Spleen (tissue), 11 donors: ENCODE results near the gene AHNAK. TPM values are rescaled to one million over a fixed set of nuclear protein-coding genes. Genes with fewer than 3 reads are reported as not detected.

Experiments used
- DNase-seq: peaks from one replicate; pipeline ENCODE4 v3.0.0-alpha.2; 2020
- H3K27ac ChIP-seq, 8 donors: fragments of 200-600 bp; sonication (generic) in 7 of 8; 1 replicate in 4 of 8; 2 replicates in 4 of 8; pipeline versions ENCODE4 v1.5.0 to v1.8.0; 2016 to 2021; ENCODE audit warnings: inconsistent platforms in 4 of 8, mild to moderate bottlenecking in 4 of 8, moderate library complexity in 1 of 8
- H3K27me3 ChIP-seq, 7 donors: fragments of 200-600 bp; sonication (generic) in 6 of 7; replicated peaks in 1 of 7; 1 replicate in 4 of 7; 2 replicates in 3 of 7; pipeline versions ENCODE4 v1.5.0 to v1.8.0; 2016 to 2021; ENCODE audit warnings: inconsistent platforms in 3 of 7, mild to moderate bottlenecking in 1 of 7
- H3K36me3 ChIP-seq, 6 donors: fragments of 200-600 bp; sonication (generic) in 5 of 6; 1 replicate in 4 of 6; 2 replicates in 2 of 6; pipeline versions ENCODE4 v1.5.0 to v1.8.0; 2016 to 2021; ENCODE audit warnings: inconsistent platforms in 2 of 6
- H3K4me1 ChIP-seq, 6 donors: fragments of 200-600 bp; sonication (generic) in 5 of 6; 1 replicate in 3 of 6; 2 replicates in 3 of 6; pipeline versions ENCODE4 v1.5.0 to v1.8.0; 2016 to 2021; ENCODE audit warnings: inconsistent platforms in 3 of 6
- H3K4me3 ChIP-seq, 8 donors: fragments of 200-600 bp; sonication (generic) in 7 of 8; 1 replicate in 4 of 8; 2 replicates in 4 of 8; pipeline versions ENCODE4 v1.5.0 to v1.8.0; 2016 to 2021; ENCODE audit warnings: inconsistent platforms in 4 of 8, mild to moderate bottlenecking in 4 of 8, moderate library complexity in 2 of 8
- H3K9me3 ChIP-seq, 8 donors: fragments of 200-600 bp; sonication (generic) in 7 of 8; 1 replicate in 4 of 8; 2 replicates in 4 of 8; pipeline versions ENCODE4 v1.5.0 to v1.8.0; 2016 to 2021; ENCODE audit warnings: inconsistent platforms in 4 of 8
- POLR2A ChIP-seq, 3 donors: fragments of 450-650 bp; IDR thresholded peaks; one replicate each; pipeline ENCODE4 v1.5.1; 2017; ENCODE audit warnings: antibody characterized with exemption in 3 of 3, mild to moderate bottlenecking in 1 of 3
- POLR2AphosphoS5 ChIP-seq, 3 donors: sonication (generic); formaldehyde crosslinking; IDR thresholded peaks; one replicate each; pipeline ENCODE4 v1.5.1; 2017; ENCODE audit warnings: antibody characterized with exemption in 3 of 3
- WGBS, 5 donors: extraction: QIAGEN DNeasy Blood & Tissue Kit in 3 of 5; methylation state at CpG; one replicate each; pipeline versions ENCODE4 v1.1.5 to v1.1.7; 2013 to 2018; 5-methylcytosine and 5-hydroxymethylcytosine counted together
- intact Hi-C: fragments of 100-400 bp; cut with DNase I; formaldehyde crosslinking; loops from one replicate; pipeline ENCODE4 v1.15.0; 2023; ENCODE audit warnings: low total_unique reads
- polyA plus RNA-seq, 3 donors: library from polyadenylated mRNA; stranded (reverse); fragments of 200-250 nt; gene quantifications; one replicate each; pipeline ENCODE4 v1.2.1, GENCODE V29; 2013
- total RNA-seq, 7 donors: library from RNA; depleted of rRNA in 3 of 7; stranded (reverse); fragments of >200 nt in 3 of 7; fragmentation: NEBNext Ultra II Directional in 4 of 7; extraction: Animal tissue kit (Norgen Biotek cat#: 25700) in 4 of 7; gene quantifications; one replicate each; pipeline versions ENCODE4 v1.1.0 to v1.2.1, GENCODE V29; 2016 to 2021
- TF ChIP-seq, protein P1 (sequence below), 11 experiments: fragments of 200-600 bp in 7 of 11; fragments of 450-650 bp in 4 of 11; sonication (generic) in 4 of 11; IDR thresholded peaks in 8 of 11; conservative IDR thresholded peaks in 3 of 11; 1 replicate in 7 of 11; 2 replicates in 4 of 11; pipeline versions ENCODE4 v1.4.0 to v1.8.0; 2016 to 2021; ENCODE audit warnings: antibody characterized with exemption in 11 of 11, inconsistent platforms in 4 of 11, mild to moderate bottlenecking in 1 of 11
- donor health status: healthy with polysubstance abuse.
- donor health status: DM: no; HTN: no; CAD: no; lungs with moderate emphysema.
- donor health status: DM: no; HTN: no; CAD: no.
- donor health status: Bipolar disorder and iron deficiency.
- donor health status: healthy.
- donor health status: DM: no; HTN: no; CAD: no.
- donor health status: DM: yes; HTN: yes; CAD: no.

AHNAK gene
- total and polyA plus RNA-seq, 10 donors: 11.8 to 370 (median 259) TPM

DNA sequence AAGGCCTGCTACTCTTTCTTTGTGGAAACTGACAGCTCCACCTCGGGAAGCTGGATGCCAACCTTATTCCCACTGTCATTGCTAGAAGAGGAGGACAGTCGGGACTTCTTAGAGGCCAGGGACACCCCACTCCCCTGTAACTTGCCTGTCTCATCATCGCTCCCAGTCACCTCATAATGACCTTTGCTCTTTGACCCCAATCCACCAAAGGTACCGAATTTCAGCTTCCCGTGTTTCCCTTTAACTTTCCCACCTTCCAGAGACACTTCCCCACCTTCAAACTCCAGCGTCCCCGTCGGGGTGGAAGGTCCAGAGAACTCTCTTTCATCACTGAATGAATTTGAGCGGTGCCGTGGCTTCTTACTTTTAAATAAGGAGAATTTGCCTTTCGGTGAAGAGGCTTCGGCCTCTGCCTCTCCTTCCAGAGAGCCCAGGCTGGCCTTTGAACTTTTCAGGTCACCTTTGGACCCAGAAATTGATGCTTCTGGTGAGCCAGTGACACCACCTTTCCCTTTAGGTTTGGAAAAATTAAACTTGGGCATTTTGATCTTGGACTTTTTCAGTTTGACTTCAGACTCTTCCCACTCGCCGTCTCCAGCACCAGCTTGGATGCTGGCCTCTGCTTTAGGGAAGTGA, 29.8 kb downstream of the AHNAK start:
- Histone ChIP-seq H3K27me3 (no peaks in the 10 kb centered on the region), H3K4me3 (no peak overlapping the region), H3K36me3 (peaks cover 0 to 75% (median 34%) of the 10 kb centered on the region in 6 donors), H3K9me3 (no peaks in the 10 kb centered on the region), H3K4me1 (peaks cover 0 to 7% (median 0%) of the 10 kb centered on the region in 6 donors), H3K27ac (no peak overlapping the region)
- intact Hi-C loops: no loop called here
- WGBS, 5 donors: 88 to 94% (median 91%) methylated on average over 14 of the region's 14 CpGs
- TF ChIP-seq, protein P1, sequence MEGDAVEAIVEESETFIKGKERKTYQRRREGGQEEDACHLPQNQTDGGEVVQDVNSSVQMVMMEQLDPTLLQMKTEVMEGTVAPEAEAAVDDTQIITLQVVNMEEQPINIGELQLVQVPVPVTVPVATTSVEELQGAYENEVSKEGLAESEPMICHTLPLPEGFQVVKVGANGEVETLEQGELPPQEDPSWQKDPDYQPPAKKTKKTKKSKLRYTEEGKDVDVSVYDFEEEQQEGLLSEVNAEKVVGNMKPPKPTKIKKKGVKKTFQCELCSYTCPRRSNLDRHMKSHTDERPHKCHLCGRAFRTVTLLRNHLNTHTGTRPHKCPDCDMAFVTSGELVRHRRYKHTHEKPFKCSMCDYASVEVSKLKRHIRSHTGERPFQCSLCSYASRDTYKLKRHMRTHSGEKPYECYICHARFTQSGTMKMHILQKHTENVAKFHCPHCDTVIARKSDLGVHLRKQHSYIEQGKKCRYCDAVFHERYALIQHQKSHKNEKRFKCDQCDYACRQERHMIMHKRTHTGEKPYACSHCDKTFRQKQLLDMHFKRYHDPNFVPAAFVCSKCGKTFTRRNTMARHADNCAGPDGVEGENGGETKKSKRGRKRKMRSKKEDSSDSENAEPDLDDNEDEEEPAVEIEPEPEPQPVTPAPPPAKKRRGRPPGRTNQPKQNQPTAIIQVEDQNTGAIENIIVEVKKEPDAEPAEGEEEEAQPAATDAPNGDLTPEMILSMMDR (IDR thresholded peaks at IDR 0.05 in 8 of 11, conservative IDR thresholded peaks at IDR 0.05 in 3 of 11): no peak
- no peak for TF ChIP-seq POLR2A (IDR thresholded peaks at IDR 0.05)
- TF ChIP-seq POLR2AphosphoS5 (IDR thresholded peaks at IDR 0.05): no peak
- no peak for DNase-seq

DNA sequence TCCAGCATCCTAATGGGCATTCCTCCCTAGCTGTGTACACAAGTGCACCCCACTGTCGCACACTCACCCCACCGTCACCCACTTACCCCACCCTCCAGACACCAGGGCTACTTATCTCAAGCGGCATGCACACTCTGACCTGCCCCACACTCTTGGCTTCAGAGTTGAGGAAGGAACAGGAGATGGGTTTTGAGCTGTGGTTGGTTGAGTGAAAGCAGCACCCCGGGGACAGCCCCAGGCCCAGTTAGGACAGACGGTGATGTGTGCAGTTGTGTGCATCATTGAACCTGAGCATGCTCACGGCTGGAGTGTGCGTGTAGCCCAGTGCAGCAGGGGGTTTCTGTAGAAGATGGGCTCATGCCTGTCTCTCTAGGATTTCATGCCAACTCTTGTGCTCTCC, 32.5 kb downstream of the AHNAK start:
- H3K9me3 ChIP-seq: no peaks in the 10 kb centered on the region
- H3K27ac ChIP-seq: no peak overlapping the region

DNA sequence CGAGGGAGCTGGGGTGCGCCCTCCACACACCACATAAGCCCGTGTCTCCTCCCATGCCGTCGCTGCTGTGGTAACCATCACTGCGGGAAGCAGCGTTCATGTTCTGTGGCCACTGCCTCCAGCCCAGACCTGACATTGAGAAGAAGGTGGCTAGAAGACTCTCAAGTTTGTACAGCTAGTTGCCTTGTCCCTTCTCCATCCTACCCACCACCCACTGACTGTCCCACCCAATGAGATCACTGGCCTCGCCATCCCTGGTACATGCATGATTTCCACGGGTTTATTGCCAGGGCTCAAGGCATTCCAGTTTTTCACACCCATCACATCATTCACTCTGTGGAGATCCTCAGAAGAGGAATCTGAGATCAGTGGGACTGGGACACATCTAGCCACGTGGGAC, 33.0 kb downstream of the AHNAK start:
- DNase-seq: no peak
- Histone ChIP-seq H3K9me3 (no peaks in the 10 kb centered on the region), H3K4me1 (peaks cover 0 to 15% (median 6%) of the 10 kb centered on the region in 6 donors), H3K4me3 (no peak overlapping the region), H3K27me3 (no peaks in the 10 kb centered on the region), H3K36me3 (peaks cover 0 to 42% (median 23%) of the 10 kb centered on the region in 6 donors), H3K27ac (no peak overlapping the region)
- WGBS, 5 donors: 90 to 95% (median 92%) methylated on average over 10 of the region's 10 CpGs
- intact Hi-C loops: no loop called here
- TF ChIP-seq POLR2A (IDR thresholded peaks at IDR 0.05) (no peak), POLR2AphosphoS5 (IDR thresholded peaks at IDR 0.05) (no peak)
- TF ChIP-seq, protein P1 (IDR thresholded peaks at IDR 0.05 in 8 of 11, conservative IDR thresholded peaks at IDR 0.05 in 3 of 11): no peak

More for the DNA sequence above, 32.5 kb downstream of the AHNAK start:
- peaks cover 0 to 9% (median 1%) of the 10 kb centered on the region in 6 donors for H3K4me1 ChIP-seq
- intact Hi-C loops: no loop called here
- DNase-seq: no peak
- no peaks in the 10 kb centered on the region for H3K27me3 ChIP-seq
- 69 to 82% (median 79%) methylated on average over 5 to 7 of the region's 7 CpGs for WGBS, 5 donors
- H3K4me3 ChIP-seq: no peak overlapping the region
- peaks cover 0 to 48% (median 25%) of the 10 kb centered on the region in 6 donors for H3K36me3 ChIP-seq
- TF ChIP-seq POLR2A (IDR thresholded peaks at IDR 0.05) (no peak), POLR2AphosphoS5 (IDR thresholded peaks at IDR 0.05) (no peak)
- TF ChIP-seq, protein P1 (IDR thresholded peaks at IDR 0.05 in 8 of 11, conservative IDR thresholded peaks at IDR 0.05 in 3 of 11): no peak

DNA sequence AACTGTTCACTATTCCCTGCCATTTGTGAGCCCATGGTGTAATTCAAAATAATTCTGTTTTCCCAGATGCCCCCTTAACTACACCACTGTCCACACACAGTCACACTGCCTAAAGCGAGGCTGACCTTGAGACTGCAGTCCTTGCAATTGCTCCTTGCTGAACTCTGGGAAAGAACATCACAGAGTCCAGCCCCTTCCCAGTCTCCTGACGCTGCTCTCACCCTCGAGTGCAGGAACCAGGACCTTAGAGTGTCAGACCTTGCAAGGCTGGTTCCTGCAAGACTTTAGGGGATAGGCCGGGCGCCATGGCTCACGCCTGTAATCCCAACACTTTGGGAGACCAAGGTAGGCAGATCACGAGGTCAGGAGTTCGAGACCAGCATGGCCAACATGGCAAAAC, 33.6 kb downstream of the AHNAK start:
- Histone ChIP-seq H3K36me3 (peaks cover 0 to 36% (median 17%) of the 10 kb centered on the region in 6 donors), H3K27ac (no peak overlapping the region), H3K4me3 (no peak overlapping the region), H3K27me3 (no peaks in the 10 kb centered on the region), H3K9me3 (no peaks in the 10 kb centered on the region), H3K4me1 (peaks cover 0 to 21% (median 12%) of the 10 kb centered on the region in 6 donors)
- TF ChIP-seq POLR2A (IDR thresholded peaks at IDR 0.05) (no peak), POLR2AphosphoS5 (IDR thresholded peaks at IDR 0.05) (no peak)
- TF ChIP-seq, protein P1 (IDR thresholded peaks at IDR 0.05 in 8 of 11, conservative IDR thresholded peaks at IDR 0.05 in 3 of 11): no peak
- intact Hi-C loops: no loop called here
- no peak for DNase-seq
- WGBS, 5 donors: 69 to 89% (median 82%) methylated on average over 8 of the region's 8 CpGs
